Loucy (cell line): Measurements from ENCODE around the gene NOXA1.

ENCODE experiments used
- EZH2phosphoT487 ChIP-seq: fragments of 200-600 bp; IDR thresholded peaks from 2 replicates; pipeline ENCODE4 v1.6.1; 2018; ENCODE audit warnings: antibody characterized with exemption, mild to moderate bottlenecking, moderate library complexity, borderline replicate concordance
- TF ChIP-seq, protein P1 (sequence below): fragments of 200-600 bp; sonication (generic); conservative IDR thresholded peaks from 2 replicates; pipeline ENCODE4 v1.5.1; 2014; ENCODE audit warnings: mild to moderate bottlenecking, antibody characterized with exemption, low read length

DNA sequence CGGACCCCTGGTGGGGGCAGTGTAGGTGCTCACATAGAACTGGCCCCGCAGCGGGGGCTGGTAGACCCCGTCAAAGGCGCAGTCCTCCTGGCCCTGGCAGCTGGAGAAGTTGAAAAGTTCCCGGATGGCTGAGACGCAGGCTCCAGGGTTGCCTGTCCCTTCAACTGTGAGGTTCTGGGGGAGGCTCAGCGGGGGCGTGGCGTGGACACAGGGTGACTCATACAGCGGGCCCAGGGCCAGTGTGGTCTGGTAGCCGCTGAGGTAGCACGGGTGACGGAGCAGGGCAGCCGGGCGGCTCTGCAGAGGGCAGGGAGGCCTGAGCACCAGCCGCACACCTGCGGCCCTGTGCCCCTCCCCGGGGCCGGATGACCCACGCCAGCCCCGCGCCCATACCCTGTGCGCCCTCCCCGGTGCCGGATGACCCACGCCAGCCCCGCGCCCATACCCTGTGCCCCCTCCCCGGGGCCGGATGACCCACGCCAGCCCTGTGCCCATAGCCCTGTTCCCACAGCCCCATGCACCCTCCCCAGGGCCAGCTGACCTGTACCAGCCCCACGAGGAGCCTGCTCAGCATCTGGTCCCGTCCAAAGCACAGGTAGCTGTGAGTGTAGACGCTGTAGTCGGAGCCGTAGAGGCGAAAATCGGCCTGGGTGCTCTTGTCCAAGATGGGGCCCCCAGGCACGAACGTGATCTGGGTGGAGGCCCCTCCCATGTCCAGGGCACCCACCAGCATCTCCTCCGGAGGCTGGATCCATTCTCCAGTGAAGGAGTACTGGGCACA, 13.0 kb downstream of the NOXA1 start:
- TF ChIP-seq, protein P1, sequence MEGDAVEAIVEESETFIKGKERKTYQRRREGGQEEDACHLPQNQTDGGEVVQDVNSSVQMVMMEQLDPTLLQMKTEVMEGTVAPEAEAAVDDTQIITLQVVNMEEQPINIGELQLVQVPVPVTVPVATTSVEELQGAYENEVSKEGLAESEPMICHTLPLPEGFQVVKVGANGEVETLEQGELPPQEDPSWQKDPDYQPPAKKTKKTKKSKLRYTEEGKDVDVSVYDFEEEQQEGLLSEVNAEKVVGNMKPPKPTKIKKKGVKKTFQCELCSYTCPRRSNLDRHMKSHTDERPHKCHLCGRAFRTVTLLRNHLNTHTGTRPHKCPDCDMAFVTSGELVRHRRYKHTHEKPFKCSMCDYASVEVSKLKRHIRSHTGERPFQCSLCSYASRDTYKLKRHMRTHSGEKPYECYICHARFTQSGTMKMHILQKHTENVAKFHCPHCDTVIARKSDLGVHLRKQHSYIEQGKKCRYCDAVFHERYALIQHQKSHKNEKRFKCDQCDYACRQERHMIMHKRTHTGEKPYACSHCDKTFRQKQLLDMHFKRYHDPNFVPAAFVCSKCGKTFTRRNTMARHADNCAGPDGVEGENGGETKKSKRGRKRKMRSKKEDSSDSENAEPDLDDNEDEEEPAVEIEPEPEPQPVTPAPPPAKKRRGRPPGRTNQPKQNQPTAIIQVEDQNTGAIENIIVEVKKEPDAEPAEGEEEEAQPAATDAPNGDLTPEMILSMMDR, result no peak
- TF ChIP-seq EZH2phosphoT487, result no peak
